Stimulated activated CD4-positive, alpha-beta T cell treated with anti-CD3 and anti-CD28 coated beads, Interleukin-12 subunit alpha, Interleukin-12 subunit beta, amount 100 ng/mL, for 48 hours (primary cell): ENCODE results near the gene RTN1.

Experiments used
- DNase-seq, 3 donors: peaks; one replicate each; pipeline ENCODE4 v3.0.0-alpha.2; 2020; ENCODE audit warnings: low read depth in 2 of 3, low spot score in 1 of 3

RTN1 gene

GRCh38 chr14:59570122-59570521, 300.5 kb downstream of the RTN1 start:
- DNase-seq, result no peak

GRCh38 chr14:59566725-59567124, 303.9 kb downstream of the RTN1 start:
- no peak for DNase-seq

DNA sequence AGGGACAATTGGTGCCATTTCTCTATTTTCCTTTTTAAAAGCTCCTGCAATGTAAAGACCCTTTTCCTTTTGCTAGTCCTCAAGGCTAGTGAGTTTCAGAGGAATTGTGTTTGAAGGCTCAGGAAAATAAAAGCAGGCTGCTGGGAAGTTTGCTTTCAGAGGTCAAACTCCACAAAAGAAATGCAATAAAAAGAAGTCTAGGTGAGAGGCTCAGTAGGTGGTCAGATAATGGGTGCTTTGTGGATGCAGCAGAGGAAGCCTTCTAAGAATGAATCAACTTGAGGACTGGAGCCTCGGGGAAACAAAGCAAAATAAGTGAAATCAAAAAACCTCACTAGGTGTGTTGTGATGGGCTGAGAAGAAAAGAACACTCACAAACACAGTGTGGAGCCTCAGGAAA, 304.3 kb downstream of the RTN1 start:
- no peak for DNase-seq

DNA sequence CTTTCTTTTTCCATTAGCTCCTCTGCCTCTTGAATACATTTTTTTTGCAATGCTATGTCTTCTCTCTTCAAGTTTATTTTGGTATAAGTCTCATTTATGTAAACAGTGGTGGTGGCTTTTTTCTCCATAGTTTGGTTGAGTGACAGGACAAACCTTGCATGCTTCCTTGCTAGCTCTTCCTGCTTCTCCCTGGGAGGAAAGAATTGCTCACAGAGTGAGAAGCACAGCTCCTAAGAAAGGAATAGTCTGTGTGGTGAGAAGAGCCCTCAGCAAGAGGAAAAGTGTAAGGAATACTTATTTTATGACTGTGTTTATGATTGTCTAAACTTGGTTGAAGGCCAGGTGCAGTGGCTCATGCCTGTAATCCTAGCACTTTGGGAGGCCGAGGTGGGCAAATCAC, 305.5 kb downstream of the RTN1 start:
- no peak for DNase-seq

GRCh38 chr14:59564366-59564765, 306.2 kb downstream of the RTN1 start:
- no peak for DNase-seq

- no peak for DNase-seq
Observed at GRCh38 chr14:59547310-59547709, 323.3 kb downstream of the RTN1 start.
